ENCODE measurements around the gene CEMIP2. TPM values are rescaled to one million over a fixed set of nuclear protein-coding genes. Genes with fewer than 3 reads are reported as not detected.
A peak's percentile ranks its signal among the peaks of the same experiment; 100 is the strongest.

The CEMIP2 gene
- total and polyA plus RNA-seq, 4 donors, result 37.3 to 150 (median 89.9) TPM

GRCh38 chr9:71725590-71726338, 42.5 kb downstream of the CEMIP2 start:
- 58 to 78% methylated on average over 5 of the region's 5 CpGs for WGBS, 2 donors
- peaks cover 12 to 32% (median 21%) of the 10 kb centered on the region in 4 donors for H3K36me3 ChIP-seq (ENCODE audit: control insufficient read depth in 4 of 4, insufficient read depth in 4 of 4, low read length in 4 of 4)
- H3K9me3 ChIP-seq (ENCODE audit: control insufficient read depth in 4 of 4, insufficient read depth in 3 of 4, low read length in 3 of 4), result no peaks in the 10 kb centered on the region

GRCh38 chr9:71721855-71722254, 46.5 kb downstream of the CEMIP2 start:
- no peak for TF ChIP-seq CTCF (IDR thresholded peaks at IDR 0.05; ENCODE audit: control extremely low read depth, extremely low read depth)
- Histone ChIP-seq H3K9me3 (ENCODE audit: control insufficient read depth in 4 of 4, insufficient read depth in 3 of 4, low read length in 3 of 4) (no peaks in the 10 kb centered on the region), H3K9ac (ENCODE audit: insufficient read depth in 1 of 2, low read length in 2 of 2) (no peak overlapping the region), H3K4me3 (no peak overlapping the region), H3K4me1 (ENCODE audit: control insufficient read depth in 5 of 5, insufficient read depth in 5 of 5, low read length in 5 of 5) (no peaks in the 10 kb centered on the region), H3K27me3 (ENCODE audit: control insufficient read depth in 3 of 3, insufficient read depth in 3 of 3, low read length in 2 of 3) (no peaks in the 10 kb centered on the region), H3K27ac (ENCODE audit: low read depth in 1 of 2, low read length in 1 of 2) (no peak overlapping the region), H3K36me3 (ENCODE audit: control insufficient read depth in 4 of 4, insufficient read depth in 4 of 4, low read length in 4 of 4) (peaks cover 6 to 17% (median 11%) of the 10 kb centered on the region in 4 donors)
- DNase-seq (no peak), ATAC-seq (ENCODE audit: insufficient read depth, low FRiP score) (no peak)

More at GRCh38 chr9:71725590-71726338, 42.5 kb downstream of the CEMIP2 start:
- TF ChIP-seq CTCF (IDR thresholded peaks at IDR 0.05; ENCODE audit: control extremely low read depth, extremely low read depth), result no peak
- no peak overlapping the region for H3K4me3 ChIP-seq
- no peak overlapping the region for H3K9ac ChIP-seq (ENCODE audit: insufficient read depth in 1 of 2, low read length in 2 of 2)
- DNase-seq, result no peak
- H3K27me3 ChIP-seq (ENCODE audit: control insufficient read depth in 3 of 3, insufficient read depth in 3 of 3, low read length in 2 of 3), result no peaks in the 10 kb centered on the region
- no peak overlapping the region for H3K27ac ChIP-seq (ENCODE audit: low read depth in 1 of 2, low read length in 1 of 2)
- no peak for ATAC-seq (ENCODE audit: insufficient read depth, low FRiP score)
- H3K4me1 ChIP-seq (ENCODE audit: control insufficient read depth in 5 of 5, insufficient read depth in 5 of 5, low read length in 5 of 5), result no peaks in the 10 kb centered on the region

GRCh38 chr9:71719562-71719961, 48.8 kb downstream of the CEMIP2 start:
- Histone ChIP-seq H3K9ac (ENCODE audit: insufficient read depth in 1 of 2, low read length in 2 of 2) (no peak overlapping the region), H3K36me3 (ENCODE audit: control insufficient read depth in 4 of 4, insufficient read depth in 4 of 4, low read length in 4 of 4) (peaks cover 6 to 10% (median 9%) of the 10 kb centered on the region in 4 donors), H3K27me3 (ENCODE audit: control insufficient read depth in 3 of 3, insufficient read depth in 3 of 3, low read length in 2 of 3) (no peaks in the 10 kb centered on the region), H3K4me3 (no peak overlapping the region), H3K27ac (ENCODE audit: low read depth in 1 of 2, low read length in 1 of 2) (no peak overlapping the region), H3K9me3 (ENCODE audit: control insufficient read depth in 4 of 4, insufficient read depth in 3 of 4, low read length in 3 of 4) (no peaks in the 10 kb centered on the region), H3K4me1 (ENCODE audit: control insufficient read depth in 5 of 5, insufficient read depth in 5 of 5, low read length in 5 of 5) (peaks cover 0 to 2% (median 0%) of the 10 kb centered on the region in 5 donors)
- peak; percentile 53 for ATAC-seq (ENCODE audit: insufficient read depth, low FRiP score)
- 23 to 36% methylated on average over 5 of the region's 5 CpGs for WGBS, 2 donors
- peak in 2 of 3 donors; percentile 50 to 56 for DNase-seq
- TF ChIP-seq CTCF (IDR thresholded peaks at IDR 0.05; ENCODE audit: control extremely low read depth, extremely low read depth), result no peak
